Hepatocyte (in vitro differentiated cells): ENCODE results near the gene PRDM5. TPM values are rescaled to one million over a fixed set of nuclear protein-coding genes. Genes with fewer than 3 reads are reported as not detected.

Experiments used
- DNase-seq: peaks from one replicate; pipeline ENCODE4 v3.0.0-alpha.2; 2016; ENCODE audit warnings: low spot score
- H2AFZ ChIP-seq: fragments of 200-600 bp; sonication (generic); 2 replicates; pipeline ENCODE4 v1.6.0; 2016; ENCODE audit warnings: antibody characterized with exemption, mild to moderate bottlenecking
- H3K27ac ChIP-seq: fragments of 200-600 bp; sonication (generic); 2 replicates; pipeline ENCODE4 v1.5.1; 2016; ENCODE audit warnings: mild to moderate bottlenecking
- H3K27me3 ChIP-seq: fragments of 200-600 bp; sonication (generic); 2 replicates; pipeline ENCODE4 v1.6.1; 2016
- H3K36me3 ChIP-seq: fragments of 200-600 bp; sonication (generic); replicated peaks from 2 replicates; pipeline ENCODE4 v1.5.1; 2016; ENCODE audit warnings: low read depth; ENCODE audit not compliant: insufficient read depth
- H3K4me1 ChIP-seq: fragments of 200-600 bp; sonication (generic); 2 replicates; pipeline ENCODE4 v1.5.1; 2016; ENCODE audit warnings: mild to moderate bottlenecking, moderate library complexity; ENCODE audit not compliant: insufficient read depth
- H3K4me2 ChIP-seq: fragments of 200-600 bp; sonication (generic); 2 replicates; pipeline ENCODE4 v1.6.0; 2016
- H3K4me3 ChIP-seq: fragments of 200-600 bp; sonication (generic); 2 replicates; pipeline ENCODE4 v1.5.1; 2016; ENCODE audit warnings: mild to moderate bottlenecking
- H3K79me2 ChIP-seq: fragments of 200-600 bp; sonication (generic); 2 replicates; pipeline ENCODE4 v1.6.0; 2017; ENCODE audit warnings: mild to moderate bottlenecking
- H3K9me2 ChIP-seq: fragments of 200-600 bp; sonication (generic); replicated peaks from 2 replicates; pipeline ENCODE4 v1.6.0; 2017; ENCODE audit warnings: mild to moderate bottlenecking; ENCODE audit not compliant: insufficient read depth
- H3K9me3 ChIP-seq: fragments of 200-600 bp; sonication (generic); 2 replicates; pipeline ENCODE4 v1.5.1; 2016; ENCODE audit warnings: low read depth, mild to moderate bottlenecking
- H4K20me1 ChIP-seq: fragments of 200-600 bp; sonication (generic); 2 replicates; pipeline ENCODE4 v1.6.0; 2016; ENCODE audit warnings: mild to moderate bottlenecking; ENCODE audit not compliant: insufficient read depth, poor library complexity, severe bottlenecking
- EZH2 ChIP-seq: fragments of 200-600 bp; sonication (generic); IDR thresholded peaks from 2 replicates; pipeline ENCODE4 v1.6.1; 2016; ENCODE audit warnings: antibody characterized with exemption, mild to moderate bottlenecking, borderline replicate concordance
- EZH2phosphoT487 ChIP-seq: fragments of 200-600 bp; sonication (generic); IDR thresholded peaks from one replicate; pipeline ENCODE4 v1.6.1; 2018; ENCODE audit warnings: antibody characterized with exemption, mild to moderate bottlenecking, low read depth, moderate library complexity; ENCODE audit not compliant: unreplicated experiment, severe bottlenecking
- WGBS: methylation state at CpG from one replicate; pipeline ENCODE4 v1.1.6; 2016; ENCODE audit warnings: low lambda C conversion rate; ENCODE audit errors: missing lambda C conversion rate; 5-methylcytosine and 5-hydroxymethylcytosine counted together
- polyA plus RNA-seq: library from polyadenylated mRNA; unstranded; fragments of >200 nt; fragmentation: Nextera tagmentation; extraction: Ambion mirVana; gene quantifications from 2 replicates; pipeline ENCODE4 v1.2.1, GENCODE V29; 2016
- total RNA-seq: library from RNA; depleted of rRNA; stranded (reverse); fragments of >200 nt; gene quantifications from 2 replicates; pipeline ENCODE4 v1.2.3, GENCODE V29; 2014
- TF ChIP-seq, protein P1 (sequence below): fragments of 200-600 bp; sonication (generic); IDR thresholded peaks from 2 replicates; pipeline ENCODE4 v1.5.1; 2016; ENCODE audit warnings: antibody characterized with exemption, mild to moderate bottlenecking; ENCODE audit not compliant: poor library complexity

Gene PRDM5
- total and polyA plus RNA-seq, 2 experiments from 2014 or later: 4.2 to 21.2 TPM

GRCh38 chr4:120927801-120928409 lies 5.4 kb upstream of the PRDM5 start:
- no peak overlapping the region for H2AFZ ChIP-seq
- TF ChIP-seq EZH2phosphoT487: no peak
- TF ChIP-seq, protein P1, sequence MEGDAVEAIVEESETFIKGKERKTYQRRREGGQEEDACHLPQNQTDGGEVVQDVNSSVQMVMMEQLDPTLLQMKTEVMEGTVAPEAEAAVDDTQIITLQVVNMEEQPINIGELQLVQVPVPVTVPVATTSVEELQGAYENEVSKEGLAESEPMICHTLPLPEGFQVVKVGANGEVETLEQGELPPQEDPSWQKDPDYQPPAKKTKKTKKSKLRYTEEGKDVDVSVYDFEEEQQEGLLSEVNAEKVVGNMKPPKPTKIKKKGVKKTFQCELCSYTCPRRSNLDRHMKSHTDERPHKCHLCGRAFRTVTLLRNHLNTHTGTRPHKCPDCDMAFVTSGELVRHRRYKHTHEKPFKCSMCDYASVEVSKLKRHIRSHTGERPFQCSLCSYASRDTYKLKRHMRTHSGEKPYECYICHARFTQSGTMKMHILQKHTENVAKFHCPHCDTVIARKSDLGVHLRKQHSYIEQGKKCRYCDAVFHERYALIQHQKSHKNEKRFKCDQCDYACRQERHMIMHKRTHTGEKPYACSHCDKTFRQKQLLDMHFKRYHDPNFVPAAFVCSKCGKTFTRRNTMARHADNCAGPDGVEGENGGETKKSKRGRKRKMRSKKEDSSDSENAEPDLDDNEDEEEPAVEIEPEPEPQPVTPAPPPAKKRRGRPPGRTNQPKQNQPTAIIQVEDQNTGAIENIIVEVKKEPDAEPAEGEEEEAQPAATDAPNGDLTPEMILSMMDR: no peak
- no peak overlapping the region for H3K4me3 ChIP-seq
- H3K4me1 ChIP-seq: no peaks in the 10 kb centered on the region
- H3K36me3 ChIP-seq: no peaks in the 10 kb centered on the region
- H4K20me1 ChIP-seq: no peaks in the 10 kb centered on the region
- no peaks in the 10 kb centered on the region for H3K9me3 ChIP-seq
- no peaks in the 10 kb centered on the region for H3K79me2 ChIP-seq
- no peaks in the 10 kb centered on the region for H3K27me3 ChIP-seq
- no peak overlapping the region for H3K4me2 ChIP-seq
- no peaks in the 10 kb centered on the region for H3K9me2 ChIP-seq
- DNase-seq: no peak
- H3K27ac ChIP-seq: no peak overlapping the region

DNA sequence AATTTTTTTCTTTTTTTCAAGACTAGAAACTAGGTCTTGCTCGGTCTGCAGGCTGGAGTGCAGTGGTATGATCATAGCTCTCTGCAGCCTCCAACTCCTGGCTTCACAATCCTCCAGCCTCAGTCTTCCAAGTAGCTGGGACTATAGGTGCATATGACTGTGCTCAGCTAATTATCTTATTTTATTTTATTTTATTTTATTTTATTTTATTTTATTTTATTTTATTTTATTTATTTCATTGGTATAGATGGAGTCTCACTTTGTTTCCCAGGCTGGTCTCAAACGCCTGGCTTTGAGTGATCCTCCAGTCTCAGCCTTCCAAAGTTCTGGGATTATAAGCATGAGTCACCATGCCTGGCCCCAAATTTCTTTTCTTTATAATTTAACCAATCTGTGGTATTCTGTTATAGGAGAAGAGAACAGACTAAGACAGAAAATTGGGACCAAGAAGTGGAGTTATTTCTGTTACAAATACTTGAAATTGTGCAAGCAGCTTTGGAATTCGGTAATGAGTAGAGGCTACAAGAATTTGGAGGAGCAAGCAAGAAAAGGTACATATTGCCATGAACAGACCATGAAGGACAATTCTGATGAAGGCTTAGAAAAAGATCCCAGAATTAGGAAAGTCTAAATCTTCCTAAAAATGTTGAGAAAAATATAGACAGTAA lies 4.0 kb upstream of the PRDM5 start:
- no peaks in the 10 kb centered on the region for H3K9me2 ChIP-seq
- H3K4me1 ChIP-seq: peaks cover under 1% of the 10 kb centered on the region
- no peak overlapping the region for H3K4me2 ChIP-seq
- no peak overlapping the region for H2AFZ ChIP-seq
- no peaks in the 10 kb centered on the region for H3K79me2 ChIP-seq
- TF ChIP-seq, protein P1: no peak
- TF ChIP-seq EZH2phosphoT487: no peak
- TF ChIP-seq EZH2: no peak
- no peak for DNase-seq
- WGBS: 92% methylated on average over 3 of the region's 3 CpGs
- H3K27ac ChIP-seq: no peak overlapping the region
- no peaks in the 10 kb centered on the region for H3K27me3 ChIP-seq
- H3K36me3 ChIP-seq: no peaks in the 10 kb centered on the region
- H3K4me3 ChIP-seq: no peak overlapping the region
- no peaks in the 10 kb centered on the region for H3K9me3 ChIP-seq
- H4K20me1 ChIP-seq: no peaks in the 10 kb centered on the region

GRCh38 chr4:120924931-120925330 lies 2.4 kb upstream of the PRDM5 start:
- WGBS: 87% methylated on average over 3 of the region's 3 CpGs
- Histone ChIP-seq H3K9me2 (no peaks in the 10 kb centered on the region), H3K4me1 (peaks cover 13% of the 10 kb centered on the region), H3K79me2 (peaks cover 12% of the 10 kb centered on the region), H2AFZ (no peak overlapping the region), H3K27me3 (no peaks in the 10 kb centered on the region), H3K4me2 (no peak overlapping the region), H3K36me3 (no peaks in the 10 kb centered on the region), H3K9me3 (no peaks in the 10 kb centered on the region), H3K27ac (no peak overlapping the region), H4K20me1 (no peaks in the 10 kb centered on the region), H3K4me3 (no peak overlapping the region)
- no peak for DNase-seq
- no peak for TF ChIP-seq EZH2phosphoT487
- TF ChIP-seq, protein P1: no peak
- no peak for TF ChIP-seq EZH2
